GM12874 (cell line): ENCODE measurements around the gene SPTBN5.

Experiments
- TF ChIP-seq, protein P1 (sequence below): IDR thresholded peaks from 2 replicates; pipeline ENCODE4 v1.5.1; 2011; ENCODE audit warnings: low read depth, mild to moderate bottlenecking, control low read depth, low read length, moderate library complexity; ENCODE audit not compliant: insufficient read depth

SPTBN5 gene

DNA sequence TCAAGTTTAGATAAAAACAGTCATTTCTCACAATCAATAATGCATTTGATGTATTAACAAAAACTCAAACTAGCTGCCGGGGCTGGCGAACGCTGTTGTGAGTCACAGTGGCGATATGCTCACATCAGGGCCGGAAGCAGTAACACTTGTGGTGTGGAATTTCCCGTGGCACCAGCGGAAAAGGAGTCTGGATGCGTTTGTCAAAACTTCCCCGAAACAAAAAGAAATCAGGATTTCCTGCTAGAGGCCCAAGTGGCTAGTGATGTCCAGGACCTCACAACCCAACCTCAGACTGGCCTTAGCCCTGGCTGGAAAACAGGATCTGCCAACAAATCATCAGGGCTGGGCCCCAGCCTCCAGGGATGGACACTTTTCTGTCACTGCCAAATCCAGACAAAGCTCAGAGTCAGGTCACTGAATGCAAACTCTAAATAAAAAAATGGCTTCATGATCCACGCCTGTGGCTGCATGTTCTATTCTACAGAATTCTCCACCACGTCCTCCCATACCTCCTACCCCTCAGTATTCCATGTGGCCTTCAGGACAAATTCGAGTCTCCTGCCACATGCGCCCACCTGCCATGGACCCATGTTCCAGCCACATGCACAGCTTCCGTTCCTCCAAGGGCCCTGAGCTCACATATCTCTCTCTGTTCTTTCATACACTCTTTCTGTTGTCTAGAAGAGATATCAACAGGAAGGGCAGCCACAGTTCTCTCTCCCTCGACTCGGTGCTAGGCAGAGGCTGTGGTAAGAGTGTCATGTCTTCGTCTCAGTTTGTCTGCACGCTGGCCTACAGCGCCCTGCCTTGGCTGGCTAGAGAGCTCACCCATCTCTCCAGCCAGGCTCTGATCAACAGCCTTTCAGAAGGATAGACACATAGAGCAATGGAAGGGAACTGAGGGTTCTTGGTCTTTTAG lies 43.1 kb upstream of the SPTBN5 start:
- TF ChIP-seq, protein P1, sequence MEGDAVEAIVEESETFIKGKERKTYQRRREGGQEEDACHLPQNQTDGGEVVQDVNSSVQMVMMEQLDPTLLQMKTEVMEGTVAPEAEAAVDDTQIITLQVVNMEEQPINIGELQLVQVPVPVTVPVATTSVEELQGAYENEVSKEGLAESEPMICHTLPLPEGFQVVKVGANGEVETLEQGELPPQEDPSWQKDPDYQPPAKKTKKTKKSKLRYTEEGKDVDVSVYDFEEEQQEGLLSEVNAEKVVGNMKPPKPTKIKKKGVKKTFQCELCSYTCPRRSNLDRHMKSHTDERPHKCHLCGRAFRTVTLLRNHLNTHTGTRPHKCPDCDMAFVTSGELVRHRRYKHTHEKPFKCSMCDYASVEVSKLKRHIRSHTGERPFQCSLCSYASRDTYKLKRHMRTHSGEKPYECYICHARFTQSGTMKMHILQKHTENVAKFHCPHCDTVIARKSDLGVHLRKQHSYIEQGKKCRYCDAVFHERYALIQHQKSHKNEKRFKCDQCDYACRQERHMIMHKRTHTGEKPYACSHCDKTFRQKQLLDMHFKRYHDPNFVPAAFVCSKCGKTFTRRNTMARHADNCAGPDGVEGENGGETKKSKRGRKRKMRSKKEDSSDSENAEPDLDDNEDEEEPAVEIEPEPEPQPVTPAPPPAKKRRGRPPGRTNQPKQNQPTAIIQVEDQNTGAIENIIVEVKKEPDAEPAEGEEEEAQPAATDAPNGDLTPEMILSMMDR, result no peak

DNA sequence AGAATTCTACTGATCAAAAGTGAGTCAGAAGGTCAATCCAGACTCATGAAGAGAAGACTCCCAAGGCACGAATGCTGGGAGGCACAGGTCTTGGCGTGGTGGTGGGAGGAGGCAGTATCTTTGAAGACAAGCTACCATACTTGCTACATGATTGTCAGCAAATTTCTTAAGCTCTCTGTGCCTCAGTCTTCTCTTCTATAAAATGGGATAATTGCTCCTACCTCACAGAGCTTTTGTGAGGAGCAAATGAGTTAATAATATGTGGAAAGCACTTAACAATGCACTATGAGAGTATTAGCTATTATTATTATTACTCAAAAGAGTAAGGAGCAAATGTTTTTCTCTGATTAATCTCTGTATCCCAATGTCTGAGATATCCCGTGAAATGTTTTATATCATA lies 42.3 kb upstream of the SPTBN5 start:
- TF ChIP-seq, protein P1, result no peak

DNA sequence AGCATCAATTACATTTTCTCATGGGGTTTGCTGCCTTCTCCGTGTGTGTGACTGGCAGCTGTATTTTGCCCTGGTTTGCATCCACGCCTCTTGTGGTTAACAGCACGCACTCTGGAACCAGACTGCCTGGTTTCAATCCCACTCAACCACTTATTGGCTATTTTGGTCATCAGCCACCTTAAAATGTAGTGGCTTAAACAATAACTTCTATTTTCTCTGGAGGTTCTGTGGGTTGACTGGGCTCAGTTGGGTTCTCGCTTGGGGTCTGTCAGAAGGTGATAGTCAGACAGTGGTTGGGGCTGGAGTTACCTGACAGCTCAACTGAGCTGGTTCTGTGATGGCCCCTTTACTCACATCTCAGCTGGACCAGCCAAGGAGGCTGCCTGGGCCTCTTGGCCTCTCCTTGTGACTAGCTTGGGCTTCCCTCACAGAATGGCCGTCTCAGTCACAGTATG lies 41.7 kb upstream of the SPTBN5 start:
- TF ChIP-seq, protein P1, result no peak

DNA sequence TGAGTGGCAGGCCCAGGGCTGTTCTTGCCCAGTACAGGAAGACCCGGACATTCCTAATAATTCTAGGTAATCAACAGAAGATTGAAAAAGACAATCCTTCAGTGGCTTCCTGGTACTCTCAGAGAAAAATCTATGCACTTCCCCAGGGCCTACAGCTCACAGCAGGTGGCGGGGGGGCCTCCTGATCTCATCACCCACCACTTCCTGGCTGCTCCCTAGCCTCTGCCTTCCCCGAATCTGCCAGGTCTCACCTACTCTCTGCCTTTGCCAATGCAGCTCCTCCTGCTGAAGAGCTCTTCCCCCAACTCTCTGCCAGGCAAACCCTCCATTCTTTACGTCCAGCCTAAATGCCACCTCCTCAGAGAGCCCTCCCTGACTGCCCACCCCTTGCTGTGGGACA lies 41.0 kb upstream of the SPTBN5 start:
- TF ChIP-seq, protein P1, result no peak

DNA sequence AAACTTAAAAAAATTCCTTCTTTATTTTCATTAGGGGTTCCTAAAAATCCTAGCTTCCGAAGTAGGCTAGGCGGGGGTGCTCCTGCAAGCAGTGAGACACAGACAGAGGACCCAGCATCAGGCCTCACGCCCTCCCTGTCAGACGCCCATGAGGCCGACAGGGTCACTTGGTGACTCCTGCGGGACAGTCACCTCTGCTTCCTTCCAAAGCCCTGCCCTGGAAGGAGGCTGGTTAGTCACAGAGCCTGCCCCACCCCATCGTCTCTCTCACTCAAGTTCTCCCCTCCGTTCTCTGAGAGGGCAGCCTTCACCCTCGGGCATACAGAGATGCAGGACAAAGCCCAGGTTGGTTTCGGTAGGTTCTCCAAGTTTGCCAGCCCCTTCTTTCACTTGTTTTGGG lies 39.9 kb upstream of the SPTBN5 start:
- TF ChIP-seq, protein P1, result no peak

DNA sequence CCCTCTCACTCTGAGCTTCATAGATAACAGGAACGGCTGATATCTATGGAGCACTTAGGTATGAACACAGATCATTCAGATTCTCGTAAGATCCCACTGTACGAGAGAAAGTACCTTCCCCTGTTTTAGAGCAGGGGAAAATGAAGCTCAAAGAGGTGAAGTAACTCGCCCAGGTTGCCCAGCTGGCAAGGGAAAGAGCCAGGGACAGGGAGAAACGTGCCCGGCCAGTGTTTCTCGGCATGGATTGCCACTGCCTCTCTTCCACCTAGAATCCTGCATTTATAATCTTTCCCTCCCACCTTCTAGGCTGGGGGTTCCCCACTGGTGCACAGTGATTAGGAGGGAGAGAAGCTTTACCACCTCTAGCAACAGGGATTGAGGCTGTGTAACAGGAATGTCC lies 39.5 kb upstream of the SPTBN5 start:
- TF ChIP-seq, protein P1, result no peak

DNA sequence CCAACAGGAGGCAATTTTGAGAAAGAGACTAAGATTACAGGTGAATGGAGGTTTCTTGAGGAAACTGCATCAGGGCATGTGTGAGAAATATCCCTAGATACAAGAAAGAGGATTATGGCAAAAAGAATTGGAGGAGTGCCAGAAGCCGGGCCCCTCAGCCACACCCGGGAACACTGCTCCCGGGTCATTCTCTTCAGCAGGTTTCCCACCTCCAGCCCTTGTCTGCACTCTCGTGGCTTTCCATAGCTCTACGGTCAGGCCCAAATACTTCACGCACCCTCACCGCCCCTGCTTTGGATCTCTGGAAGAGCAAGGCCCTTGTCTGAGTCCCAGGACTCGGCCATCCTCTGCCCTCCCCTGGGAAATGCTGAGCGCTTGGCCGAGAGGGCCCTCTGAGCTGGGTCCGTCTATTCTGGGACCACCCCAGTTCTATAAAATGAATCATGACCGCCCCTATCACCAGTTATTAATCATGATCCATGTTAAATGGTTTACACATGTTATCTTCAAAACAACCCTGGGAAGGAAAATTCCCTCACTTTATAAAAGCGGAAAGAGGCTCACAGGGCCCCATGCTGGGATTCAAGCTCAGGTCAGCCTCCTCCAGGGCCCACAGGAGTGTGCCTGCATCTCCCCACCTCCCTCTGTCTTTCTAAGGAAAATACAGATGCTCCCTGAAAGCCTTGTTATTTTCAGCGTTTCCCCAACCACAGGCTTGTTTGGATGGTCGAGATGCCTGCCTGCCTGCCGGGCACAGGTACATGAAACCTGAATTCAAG lies 38.8 kb upstream of the SPTBN5 start:
- TF ChIP-seq, protein P1, result no peak
